HCT116 (cell line): ENCODE data around the gene FRMD4A.

Experiments
- EZH2phosphoT487 ChIP-seq: fragments of 200-600 bp; IDR thresholded peaks from 2 replicates; pipeline ENCODE4 v1.6.1; 2018; ENCODE audit warnings: antibody characterized with exemption, borderline replicate concordance
- POLR2A ChIP-seq: IDR thresholded peaks from 2 replicates; pipeline ENCODE4 v1.7.0; 2011; ENCODE audit warnings: borderline replicate concordance; ENCODE audit not compliant: insufficient read depth, insufficient read length; ENCODE audit errors: extremely low read depth
- POLR2AphosphoS5 ChIP-seq: IDR thresholded peaks from 2 replicates; pipeline ENCODE4 v1.6.1; 2011; ENCODE audit warnings: mild to moderate bottlenecking, low read depth, low read length, moderate library complexity
- SP1 ChIP-seq: IDR thresholded peaks from 2 replicates; pipeline ENCODE4 v1.6.1; 2012; ENCODE audit warnings: low read depth
- TF ChIP-seq, protein P1 (sequence below), 3 experiments: fragments of 200-600 bp in 1 of 3; sonication (generic) in 1 of 3; IDR thresholded peaks in 2 of 3; conservative IDR thresholded peaks in 1 of 3; 2 replicates each; pipeline ENCODE4 v1.5.1; 2012 to 2017; ENCODE audit warnings: low read depth in 2 of 3, low read length in 2 of 3, antibody characterized with exemption in 1 of 3, borderline replicate concordance in 1 of 3, control low read depth in 1 of 3, mild to moderate bottlenecking in 1 of 3, mixed read lengths in 1 of 3, mixed run types in 1 of 3, moderate library complexity in 1 of 3; ENCODE audit not compliant: insufficient read depth in 1 of 3

DNA sequence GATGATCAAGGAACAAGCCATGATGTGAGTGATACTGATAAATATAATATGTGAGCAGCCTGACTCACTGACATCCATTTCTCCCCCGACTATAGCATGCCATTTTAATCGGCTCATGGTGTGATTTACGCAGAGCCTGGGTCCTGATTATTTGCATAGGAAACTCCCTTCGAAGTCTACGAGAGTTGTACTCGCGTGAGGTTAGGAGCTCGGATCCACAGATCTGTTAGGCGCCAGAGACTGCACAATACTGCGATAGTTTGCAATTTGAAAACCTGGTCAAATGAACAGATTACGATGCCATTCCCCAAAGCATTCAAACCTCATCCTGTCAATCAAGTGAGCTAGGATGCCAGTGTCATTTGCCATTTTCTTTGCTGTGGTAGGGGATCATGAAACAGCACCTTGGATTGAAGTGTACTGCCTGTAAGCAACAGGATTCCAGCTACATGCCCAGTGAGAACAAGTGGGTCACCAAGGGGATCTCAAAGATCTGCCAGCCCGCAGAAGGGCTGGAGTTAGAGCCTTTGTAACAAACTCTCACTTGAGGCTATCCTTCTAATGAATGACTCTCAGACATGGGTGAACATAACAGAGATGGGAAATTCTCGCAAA lies 158.3 kb downstream of the FRMD4A start:
- TF ChIP-seq POLR2AphosphoS5 (no peak), EZH2phosphoT487 (no peak), POLR2A (no peak), SP1 (no peak)
- TF ChIP-seq, protein P1, sequence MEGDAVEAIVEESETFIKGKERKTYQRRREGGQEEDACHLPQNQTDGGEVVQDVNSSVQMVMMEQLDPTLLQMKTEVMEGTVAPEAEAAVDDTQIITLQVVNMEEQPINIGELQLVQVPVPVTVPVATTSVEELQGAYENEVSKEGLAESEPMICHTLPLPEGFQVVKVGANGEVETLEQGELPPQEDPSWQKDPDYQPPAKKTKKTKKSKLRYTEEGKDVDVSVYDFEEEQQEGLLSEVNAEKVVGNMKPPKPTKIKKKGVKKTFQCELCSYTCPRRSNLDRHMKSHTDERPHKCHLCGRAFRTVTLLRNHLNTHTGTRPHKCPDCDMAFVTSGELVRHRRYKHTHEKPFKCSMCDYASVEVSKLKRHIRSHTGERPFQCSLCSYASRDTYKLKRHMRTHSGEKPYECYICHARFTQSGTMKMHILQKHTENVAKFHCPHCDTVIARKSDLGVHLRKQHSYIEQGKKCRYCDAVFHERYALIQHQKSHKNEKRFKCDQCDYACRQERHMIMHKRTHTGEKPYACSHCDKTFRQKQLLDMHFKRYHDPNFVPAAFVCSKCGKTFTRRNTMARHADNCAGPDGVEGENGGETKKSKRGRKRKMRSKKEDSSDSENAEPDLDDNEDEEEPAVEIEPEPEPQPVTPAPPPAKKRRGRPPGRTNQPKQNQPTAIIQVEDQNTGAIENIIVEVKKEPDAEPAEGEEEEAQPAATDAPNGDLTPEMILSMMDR (IDR thresholded peaks at IDR 0.05 in 2 of 3, conservative IDR thresholded peaks at IDR 0.05 in 1 of 3; ENCODE audit: borderline replicate concordance in 1 of 3, insufficient read depth in 1 of 3, low read depth in 2 of 3, low read length in 2 of 3), result no peak
